GM11168 (cell line): ENCODE results near the gene UBA6.

Experiments
- in situ Hi-C: fragments of 300-500 bp; cut with MboI; formaldehyde crosslinking; loops from one replicate; pipeline ENCODE4 v1.12.0; 2022; ENCODE audit warnings: low sequenced_read_pairs; ENCODE audit not compliant: unreplicated experiment

The UBA6 gene

DNA sequence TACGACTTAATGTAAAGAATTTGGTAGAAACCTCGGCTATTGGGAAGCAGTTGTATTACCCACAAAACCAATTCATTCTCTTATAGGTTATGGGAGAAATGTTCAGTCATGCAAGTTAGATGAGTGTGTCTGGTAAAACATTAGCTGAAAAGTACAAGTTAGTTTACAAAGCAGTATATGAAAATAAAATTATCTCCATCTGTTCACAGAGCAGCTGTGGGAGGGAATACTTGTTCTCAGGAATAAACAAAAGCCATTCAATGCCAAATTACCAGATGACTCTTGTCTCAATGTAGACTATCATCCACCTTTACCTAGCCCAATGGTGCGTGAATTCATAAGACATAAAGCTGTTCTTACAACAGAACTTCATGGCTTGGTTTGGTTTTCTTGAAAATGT, 113.8 kb downstream of the UBA6 start:
- in situ Hi-C loops, result no loop called here

GRCh38 chr4:67584496-67584895, 116.5 kb downstream of the UBA6 start:
- in situ Hi-C loops, result no loop called here

DNA sequence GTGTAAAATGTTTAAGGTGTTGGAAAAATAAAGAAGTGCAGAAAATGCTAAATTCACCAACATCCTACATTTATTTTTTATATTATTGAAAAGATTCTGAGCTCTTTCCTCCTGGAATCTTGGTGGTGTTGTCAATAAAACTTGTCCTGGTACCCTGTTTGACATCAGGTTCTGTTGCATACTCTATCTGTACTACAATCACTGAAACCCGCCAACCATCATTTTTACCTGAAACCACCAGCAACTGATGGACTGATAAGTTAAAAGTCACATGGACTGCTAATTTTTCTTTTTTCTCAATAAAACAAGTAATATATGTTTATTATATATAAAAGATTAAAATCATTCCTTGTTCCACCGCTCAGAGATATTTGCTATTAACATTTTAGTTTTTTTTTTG, 119.0 kb downstream of the UBA6 start:
- in situ Hi-C loops, result no loop called here

- in situ Hi-C loops, result no loop called here
Observed at GRCh38 chr4:67581208-67581857, 119.6 kb downstream of the UBA6 start.

DNA sequence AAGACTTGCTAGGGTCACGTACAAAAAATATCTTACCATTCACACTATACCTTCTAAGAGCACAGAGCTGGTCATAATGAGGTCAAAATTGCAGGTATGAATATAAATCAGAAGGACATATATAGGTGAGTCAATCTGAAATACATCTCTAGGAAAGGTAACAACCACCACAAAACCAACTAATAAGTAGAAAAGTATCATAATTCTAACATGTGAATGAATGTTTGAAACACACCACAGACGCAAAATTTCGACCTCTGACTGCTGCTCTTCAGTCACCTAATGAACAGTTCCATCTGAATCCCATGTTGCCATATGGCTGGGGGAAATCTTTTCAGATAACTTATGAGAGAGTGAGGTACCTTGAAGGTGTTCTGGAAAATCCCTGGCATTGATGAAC, 120.4 kb downstream of the UBA6 start:
- in situ Hi-C loops, result no loop called here

DNA sequence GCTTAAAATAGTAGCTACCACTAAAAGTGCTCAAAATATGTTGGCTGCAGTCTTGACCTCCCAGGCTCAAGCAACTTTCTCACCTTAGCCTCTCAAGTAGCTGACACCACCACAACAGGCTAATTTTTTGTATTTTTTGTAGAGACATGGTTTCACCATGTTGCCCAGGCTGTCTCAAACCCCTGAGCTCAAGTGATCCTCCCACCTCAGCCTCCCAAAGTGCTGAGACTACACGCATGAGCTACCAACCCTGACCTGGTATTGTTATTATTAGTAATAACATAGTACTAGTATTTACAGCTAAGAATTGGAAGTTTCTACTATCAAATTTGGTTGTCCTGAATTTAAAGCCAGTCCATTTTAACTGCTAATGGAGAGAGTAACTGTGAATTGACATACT, 124.4 kb downstream of the UBA6 start:
- in situ Hi-C loops, result no loop called here

DNA sequence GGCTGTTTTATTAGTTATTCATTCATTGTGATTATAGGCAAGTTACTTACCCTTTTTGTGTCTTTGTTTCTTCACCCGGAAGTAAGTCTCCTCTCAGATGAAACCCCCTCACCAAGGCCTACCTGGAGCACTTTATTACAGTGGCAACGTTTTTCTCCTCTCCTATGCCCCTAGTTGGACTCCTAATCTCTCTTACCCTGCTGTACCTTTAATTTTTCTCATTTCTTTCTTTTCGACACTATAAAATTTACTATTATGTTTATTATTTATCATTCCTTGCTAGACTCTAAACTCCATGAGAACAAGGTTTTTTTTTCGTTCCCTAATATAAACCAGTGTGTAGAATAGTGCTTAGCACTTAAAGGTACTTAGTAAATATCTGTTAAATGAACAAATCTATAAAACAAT, 124.9 kb downstream of the UBA6 start:
- in situ Hi-C loops, result no loop called here

GRCh38 chr4:67575232-67576058, 125.5 kb downstream of the UBA6 start:
- in situ Hi-C loops, result no loop called here

DNA sequence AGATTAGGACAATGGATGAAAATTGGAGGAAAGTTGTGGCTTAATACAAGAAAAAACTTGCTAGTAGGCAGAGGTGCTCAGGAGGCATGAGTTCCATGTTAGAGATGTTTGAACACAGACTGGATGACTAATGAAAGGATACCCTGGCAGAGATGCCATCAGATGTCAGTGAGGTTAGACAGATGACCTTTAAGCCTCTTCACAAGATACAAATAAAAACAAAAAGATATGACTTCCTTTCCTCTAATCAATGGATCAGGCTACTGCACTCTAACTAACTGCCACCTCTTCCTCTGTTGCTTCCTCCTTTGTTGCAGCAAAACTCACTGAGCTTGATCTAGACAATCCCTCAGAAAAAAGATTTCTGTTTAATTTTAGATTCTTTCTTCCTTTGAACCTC, 127.8 kb downstream of the UBA6 start:
- in situ Hi-C loops, result no loop called here

GRCh38 chr4:67571975-67572374, 129.0 kb downstream of the UBA6 start:
- in situ Hi-C loops, result no loop called here

- in situ Hi-C loops, result no loop called here
Observed at GRCh38 chr4:67570537-67570936, 130.4 kb downstream of the UBA6 start.

GRCh38 chr4:67568820-67569219, 132.1 kb downstream of the UBA6 start:
- in situ Hi-C loops, result no loop called here

DNA sequence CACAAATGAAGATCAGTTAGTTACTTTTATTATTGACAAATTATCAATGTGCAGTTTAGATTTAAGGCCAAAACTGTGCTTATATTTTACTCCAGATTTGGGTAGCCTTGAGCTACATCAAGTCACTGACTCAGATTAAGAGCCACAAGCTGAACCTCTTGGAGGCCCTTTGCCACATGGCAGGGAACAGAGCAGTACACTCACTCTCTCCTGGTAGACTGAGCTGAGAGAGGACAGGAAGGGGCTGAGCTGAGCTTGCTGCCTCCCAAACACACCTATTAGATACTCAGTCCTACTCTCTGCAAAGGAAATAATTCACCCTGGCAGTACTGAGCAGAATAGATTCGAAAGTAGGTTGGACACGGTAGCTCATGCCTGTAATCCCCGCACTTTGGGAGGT, 134.6 kb downstream of the UBA6 start:
- in situ Hi-C loops, result no loop called here

DNA sequence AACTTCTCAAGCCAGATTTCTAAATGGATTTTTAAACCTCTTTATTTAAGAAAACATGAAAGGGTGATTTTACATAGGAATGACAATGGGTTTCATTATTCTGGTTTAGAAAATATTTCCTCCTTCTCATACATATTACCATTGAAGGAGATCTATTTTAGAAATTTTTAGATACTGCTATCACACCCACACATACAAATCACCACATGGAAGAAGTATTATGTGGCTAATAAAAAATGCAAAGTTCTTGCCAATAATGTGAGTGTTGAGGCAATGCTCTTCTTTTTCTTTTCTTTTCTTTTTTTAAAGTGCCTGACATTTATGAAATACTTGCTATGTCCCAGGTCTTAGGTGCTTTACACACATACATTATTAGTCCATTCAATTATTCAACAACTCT, 135.7 kb downstream of the UBA6 start:
- in situ Hi-C loops, result no loop called here
